GM19351 (cell line): ENCODE data around the gene PLA2G5.
A peak's percentile ranks its signal among the peaks of the same experiment; 100 is the strongest.
"Not testable (repeated sequence)": the region's sequence is repeated elsewhere in the genome, so short reads cannot be mapped to it uniquely, and the experiment has no call there.

Source experiments
- ATAC-seq: cut with Tn5 transposase; IDR thresholded peaks from one replicate; pipeline ENCODE4 v1.9.1; 2021; ENCODE audit warnings: mild to moderate bottlenecking, moderate library complexity; ENCODE audit not compliant: unreplicated experiment

Gene PLA2G5

DNA sequence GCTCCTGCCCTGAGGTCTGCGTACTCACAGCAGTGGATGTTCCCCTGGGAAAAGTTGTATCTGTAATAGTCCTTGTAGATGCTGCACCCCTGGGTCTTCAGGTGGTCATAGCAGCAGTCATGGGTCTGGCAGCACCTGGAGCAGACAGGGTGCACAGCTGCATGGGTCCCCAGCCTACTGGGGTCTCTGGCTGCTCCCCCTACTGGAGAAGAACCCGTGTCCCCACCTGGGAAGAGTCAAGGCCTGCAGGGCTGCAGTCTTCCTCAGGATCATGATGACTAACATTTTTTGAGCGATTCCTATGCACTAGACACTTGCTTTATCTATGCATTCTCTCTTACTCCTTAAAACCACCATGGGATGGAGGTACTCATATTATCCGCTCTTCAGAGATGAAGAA lies 45.5 kb downstream of the PLA2G5 start:
- no peak for ATAC-seq

- ATAC-seq: no peak
Observed at GRCh38 chr1:20115916-20116315, 45.9 kb downstream of the PLA2G5 start.

GRCh38 chr1:20117236-20117635 lies 47.2 kb downstream of the PLA2G5 start:
- ATAC-seq: no peak

DNA sequence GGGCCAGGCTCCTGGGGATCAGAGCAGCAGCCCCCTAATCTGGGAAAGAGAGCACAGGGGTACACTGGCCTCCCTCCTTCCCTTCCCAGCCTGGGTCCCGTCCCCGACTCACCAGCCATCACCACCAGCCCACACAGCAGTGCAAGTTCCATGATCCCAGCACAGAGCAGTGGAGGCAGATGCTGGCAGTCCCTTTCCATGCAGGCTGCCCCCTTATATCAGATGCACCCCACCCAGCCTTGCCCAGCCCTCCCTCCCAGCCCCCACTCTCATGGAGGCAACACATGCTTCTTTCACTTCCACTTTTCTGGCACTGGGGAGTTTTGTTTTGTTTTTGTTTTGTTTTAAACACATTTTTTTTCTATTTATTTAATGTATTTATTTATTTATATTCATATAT lies 49.4 kb downstream of the PLA2G5 start, which contains the start of gene PLA2G2D:
Gene PLA2G2D, minus strand, starts transcription at position 190 of the 400 bp plus-strand sequence. Its CDS starts 38 bp downstream, at position 152.
- ATAC-seq: no peak

- ATAC-seq: no peak
Observed at GRCh38 chr1:20120796-20121195, 50.8 kb downstream of the PLA2G5 start.

- no peak for ATAC-seq
Observed at GRCh38 chr1:20123722-20124455, 53.9 kb downstream of the PLA2G5 start.

DNA sequence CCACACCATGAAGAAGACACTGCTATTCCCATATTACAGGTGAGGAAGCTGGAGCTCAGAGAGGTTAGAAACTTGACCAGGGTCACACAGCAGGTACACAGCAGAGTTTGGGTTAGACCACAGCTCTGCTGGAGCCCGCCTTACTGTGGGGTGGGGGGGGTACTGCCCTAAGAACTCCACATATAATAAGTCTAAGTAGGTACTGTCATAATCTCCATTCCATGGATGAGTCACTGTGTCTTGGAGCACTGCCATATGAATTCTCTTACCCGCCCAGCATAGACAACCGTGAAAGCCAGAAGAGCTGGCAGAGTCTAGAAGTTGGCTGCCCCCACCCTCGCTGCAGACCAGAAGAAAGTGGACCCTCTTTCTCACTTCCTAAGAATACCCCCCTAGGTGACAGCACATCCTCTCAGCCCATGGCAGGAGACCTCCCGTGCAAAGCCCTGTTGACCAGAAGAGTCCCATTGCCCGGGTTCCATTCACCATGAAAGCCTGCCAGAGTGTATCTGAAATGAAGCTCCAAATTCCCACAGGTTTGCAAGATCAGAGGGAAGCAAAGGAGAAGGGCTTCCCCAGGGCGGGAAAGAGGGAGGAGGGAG lies 54.6 kb downstream of the PLA2G5 start:
- no peak for ATAC-seq

GRCh38 chr1:20125100-20125499 lies 55.1 kb downstream of the PLA2G5 start:
- ATAC-seq: no peak

DNA sequence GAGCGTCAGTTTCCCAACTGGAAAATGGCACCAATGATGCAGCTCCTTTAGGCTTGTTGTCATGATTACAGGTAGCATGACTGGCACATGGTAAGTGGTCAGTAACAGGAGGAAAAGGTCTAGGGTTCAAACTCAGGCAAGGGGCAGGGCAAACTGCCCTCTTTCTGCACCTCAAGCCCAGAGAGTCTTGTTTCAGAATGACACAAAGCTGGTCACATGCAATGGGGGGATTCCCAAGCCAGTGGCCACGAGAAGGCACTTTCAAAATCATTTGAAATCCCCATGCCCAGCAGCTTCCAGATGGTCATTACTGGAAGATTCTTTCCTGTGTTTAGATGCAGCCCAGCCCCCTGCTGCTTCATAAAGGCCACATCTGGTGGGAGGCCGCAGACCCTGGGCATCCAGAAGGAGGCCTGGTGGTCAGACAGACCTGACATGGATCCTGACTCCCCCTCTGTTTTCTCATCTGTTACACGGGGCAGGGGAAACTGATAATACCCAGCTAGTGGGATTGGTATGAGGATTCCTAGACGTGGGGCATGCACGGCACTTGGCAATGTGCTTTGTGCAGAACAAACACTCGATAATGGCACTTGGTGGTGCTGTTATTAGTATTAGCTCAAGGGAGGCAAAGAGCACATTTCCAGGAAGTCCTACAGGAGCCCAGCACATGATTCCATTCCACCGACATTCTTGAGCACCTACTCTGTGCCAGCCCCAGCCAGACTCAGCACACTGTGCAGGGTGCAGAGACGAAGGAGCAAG lies 56.2 kb downstream of the PLA2G5 start:
- ATAC-seq: peak; percentile 57

DNA sequence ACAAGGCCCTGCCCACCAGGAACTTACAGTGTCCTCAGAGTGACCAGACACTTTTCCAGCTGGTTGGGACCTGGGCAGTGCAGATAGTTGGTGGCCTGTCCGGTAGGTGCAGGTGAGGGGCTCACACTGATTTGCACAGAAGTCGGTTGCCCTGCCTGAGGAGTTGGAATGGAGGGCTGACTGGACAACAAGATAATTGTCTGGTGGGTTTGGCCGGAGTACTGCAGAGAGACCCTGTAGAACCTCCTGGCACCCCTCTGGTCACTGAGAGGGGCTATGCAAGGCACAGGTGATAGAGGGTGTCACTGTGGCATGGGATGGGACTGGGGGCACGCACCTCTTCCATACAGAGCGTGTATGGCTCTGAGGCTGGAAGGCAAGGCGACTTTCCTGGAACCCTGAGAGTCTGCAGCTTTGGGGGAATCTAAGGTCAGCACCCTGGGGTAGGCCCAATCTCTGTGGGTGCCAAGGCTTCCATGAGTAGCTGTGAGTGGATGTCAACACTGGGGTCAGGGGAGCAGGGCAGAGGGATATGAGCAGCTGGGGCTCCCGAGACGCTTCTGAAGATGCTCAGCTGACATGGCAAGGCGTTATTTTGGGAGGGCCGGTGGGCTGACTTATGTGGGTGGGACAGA lies 56.9 kb downstream of the PLA2G5 start:
- ATAC-seq: no peak

GRCh38 chr1:20130518-20130917 lies 60.5 kb downstream of the PLA2G5 start:
- not testable (repeated sequence) for ATAC-seq

DNA sequence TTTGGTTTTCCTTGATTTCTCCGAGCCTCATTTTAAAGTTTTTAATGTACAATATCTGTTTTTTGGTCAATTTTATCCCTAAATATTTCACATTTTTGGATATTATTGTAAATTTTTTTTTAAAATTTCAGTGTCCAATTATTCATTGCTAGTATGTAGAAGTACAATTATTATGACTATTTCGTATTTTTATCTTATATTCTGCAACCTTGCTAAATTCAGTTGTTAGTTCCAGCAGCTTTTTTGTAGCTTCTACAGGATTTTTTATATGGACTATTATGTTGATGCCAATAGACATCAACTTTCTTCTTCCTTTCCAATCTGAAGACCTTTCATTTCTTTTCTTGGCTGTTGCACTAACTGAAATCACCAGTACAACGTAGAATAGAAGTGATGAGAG lies 65.0 kb downstream of the PLA2G5 start:
- ATAC-seq: no peak

DNA sequence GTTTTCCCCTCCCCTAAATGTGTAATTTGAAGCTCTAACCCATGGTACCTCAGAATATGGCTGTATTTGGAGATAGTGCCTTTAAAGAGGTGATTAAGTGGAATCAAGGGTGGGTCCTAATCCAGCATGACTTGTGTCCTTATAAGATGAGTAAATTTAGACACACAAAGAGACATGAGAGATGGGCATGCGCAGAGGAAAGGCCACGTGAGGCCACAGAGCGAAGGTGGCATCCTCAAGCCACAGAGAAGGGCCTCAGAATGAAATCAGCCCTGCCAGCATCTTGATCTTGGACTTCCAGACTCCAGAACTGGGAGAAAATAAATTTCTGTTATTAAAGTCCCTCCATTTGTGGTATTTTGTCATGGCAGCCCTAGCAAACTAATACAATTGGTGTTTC lies 66.3 kb downstream of the PLA2G5 start:
- ATAC-seq: no peak

- no peak for ATAC-seq
Observed at GRCh38 chr1:20137055-20137454, 67.1 kb downstream of the PLA2G5 start.

- no peak for ATAC-seq
Observed at GRCh38 chr1:20137604-20138003, 67.6 kb downstream of the PLA2G5 start.

DNA sequence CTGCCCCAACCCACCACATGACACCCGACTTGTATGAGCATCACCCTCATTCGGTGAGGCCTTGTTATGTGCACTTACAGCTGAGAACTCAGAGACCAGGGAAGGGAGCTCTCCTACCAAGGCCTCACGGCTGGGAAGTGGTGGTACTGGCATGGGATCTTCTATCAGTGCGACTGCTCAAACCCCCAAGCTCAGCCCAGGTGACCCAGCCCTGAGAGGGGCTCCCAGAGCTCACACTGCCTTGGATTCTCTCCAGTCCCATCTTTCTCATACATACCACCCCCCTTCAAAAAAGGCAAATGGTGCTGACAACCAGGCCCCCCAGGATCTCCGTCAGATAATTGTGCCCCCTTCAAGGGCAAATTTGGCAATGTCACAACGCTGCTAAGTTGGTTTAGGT lies 68.4 kb downstream of the PLA2G5 start:
- no peak for ATAC-seq

GRCh38 chr1:20138961-20139550 lies 69.1 kb downstream of the PLA2G5 start, which contains the start of gene PLA2G2F:
TSS of gene PLA2G2F (plus strand) at chr1:20139323. CDS start at chr1:20139428, 105 bp downstream.
- no peak for ATAC-seq

DNA sequence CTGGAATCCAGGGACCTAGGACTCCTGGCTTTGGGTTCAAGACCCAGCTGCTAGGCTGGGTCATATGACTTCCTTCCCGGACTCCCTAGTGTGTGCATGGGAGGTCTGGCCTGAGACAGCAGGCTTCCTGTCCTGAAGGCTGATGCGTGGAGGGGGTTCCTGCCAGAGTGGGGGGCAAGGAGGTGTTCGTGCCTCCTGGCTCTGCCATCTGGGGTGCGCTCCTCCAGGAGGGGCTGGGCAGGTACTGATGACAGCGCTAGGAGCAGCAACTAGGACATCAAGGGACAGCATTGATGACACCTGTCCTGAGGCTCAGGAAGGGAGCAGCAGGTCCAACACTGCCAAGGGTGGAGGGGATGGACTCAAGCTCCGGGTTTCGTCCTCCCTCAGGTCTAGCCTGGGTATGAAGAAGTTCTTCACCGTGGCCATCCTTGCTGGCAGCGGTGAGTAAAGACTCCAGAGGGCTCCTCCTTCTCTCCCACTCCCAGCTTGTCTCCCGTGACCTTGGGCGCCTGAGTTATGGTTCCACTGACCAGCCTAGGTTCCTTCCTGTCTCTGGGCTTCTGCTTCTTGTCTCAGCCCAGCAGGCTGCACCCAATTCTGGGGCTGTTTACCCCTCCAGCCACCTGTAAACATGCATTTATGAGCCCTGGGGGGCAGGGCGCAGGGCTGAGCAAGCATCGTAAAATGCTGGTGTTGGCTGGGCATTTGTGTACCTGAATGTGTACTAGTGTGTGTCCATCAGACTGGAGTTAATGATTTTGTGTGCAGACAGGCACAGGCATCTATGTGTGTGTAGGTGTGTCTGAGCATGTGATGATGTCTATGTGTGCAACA lies 70.0 kb downstream of the PLA2G5 start:
- ATAC-seq: no peak

- ATAC-seq: no peak
Observed at GRCh38 chr1:20141001-20141400, 71.0 kb downstream of the PLA2G5 start.

DNA sequence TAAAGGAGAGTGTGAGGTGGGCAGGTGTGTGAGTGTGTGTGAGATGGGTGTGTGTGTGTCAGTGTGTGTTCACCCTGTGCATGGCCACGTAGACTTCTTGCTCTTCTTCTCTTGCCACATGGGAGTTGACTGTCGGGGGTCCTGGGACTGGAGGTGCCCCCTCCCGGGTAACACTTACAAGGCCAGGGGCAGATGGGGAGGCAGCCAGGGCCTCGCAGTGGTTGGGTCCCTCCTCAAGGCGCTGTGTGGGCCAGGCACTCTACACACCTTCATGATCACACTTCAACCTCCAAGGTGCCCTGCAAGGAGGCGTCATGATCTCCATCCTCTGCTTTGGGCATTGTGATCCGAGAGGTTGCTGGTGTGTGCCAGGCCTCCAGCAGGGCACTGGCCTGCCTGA lies 71.5 kb downstream of the PLA2G5 start:
- ATAC-seq: no peak
